Measurements from ENCODE around the gene IQSEC3.

Gene IQSEC3

DNA sequence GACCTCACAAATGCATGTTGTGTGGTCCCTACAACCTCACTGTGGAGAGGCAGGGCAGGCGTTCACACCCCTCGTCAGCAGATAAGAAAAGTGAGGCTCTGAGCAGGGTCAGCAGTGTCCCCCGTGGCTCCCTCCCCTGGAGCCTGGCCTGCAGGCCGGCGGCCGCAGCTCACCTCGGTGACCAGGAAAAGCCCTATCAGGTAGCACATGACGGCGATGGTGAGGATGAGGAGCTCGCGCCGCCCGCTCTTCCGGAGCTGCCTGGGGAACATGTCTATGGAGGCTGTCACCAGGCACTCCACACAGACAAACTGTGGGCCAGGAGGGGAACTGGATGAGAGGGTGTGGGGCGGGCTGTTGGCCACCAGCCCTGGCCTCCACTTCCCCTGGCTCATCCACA lies 129.4 kb downstream of the IQSEC3 start:
- no peak for DNase-seq

DNA sequence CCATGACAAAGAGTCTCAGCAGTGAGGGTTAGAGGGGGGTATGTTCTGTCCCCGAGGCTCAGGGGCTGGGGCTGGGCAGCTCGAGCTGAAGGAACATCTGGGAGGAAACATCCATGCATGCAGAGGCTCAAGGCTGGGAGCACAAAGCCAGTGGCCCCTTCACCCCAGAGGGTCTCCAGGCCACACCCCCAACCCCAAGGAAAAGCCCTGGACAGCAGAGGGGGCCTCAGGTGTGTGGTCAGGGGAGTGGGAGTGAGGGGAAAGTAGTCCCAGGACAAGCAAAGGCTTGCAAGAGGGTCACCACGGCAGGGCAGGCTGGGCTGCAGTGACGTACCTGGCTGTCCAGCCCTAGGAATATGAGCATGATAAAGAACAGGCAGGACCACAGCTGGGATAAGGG lies 129.9 kb downstream of the IQSEC3 start:
- DNase-seq, result no peak

DNA sequence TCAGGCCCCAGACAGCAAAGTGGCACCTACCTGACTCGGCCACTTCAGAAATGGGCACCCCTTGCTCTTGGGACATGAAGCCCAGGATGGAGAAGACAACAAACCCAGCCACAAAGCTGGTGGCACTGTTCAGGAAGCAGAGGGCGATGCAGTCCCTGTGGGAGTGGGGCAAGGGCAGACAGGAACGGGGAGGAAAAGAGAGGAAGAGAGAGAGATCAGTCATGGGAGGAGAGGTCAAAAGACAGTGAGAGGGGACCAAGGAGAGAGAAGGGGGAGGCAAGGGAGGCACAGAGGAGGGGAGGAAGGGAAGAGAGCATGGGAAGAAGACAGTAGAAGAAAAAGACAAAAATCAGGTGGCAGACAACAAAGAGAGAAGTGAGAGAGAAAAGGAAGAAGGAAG lies 130.8 kb downstream of the IQSEC3 start:
- no peak for DNase-seq

DNA sequence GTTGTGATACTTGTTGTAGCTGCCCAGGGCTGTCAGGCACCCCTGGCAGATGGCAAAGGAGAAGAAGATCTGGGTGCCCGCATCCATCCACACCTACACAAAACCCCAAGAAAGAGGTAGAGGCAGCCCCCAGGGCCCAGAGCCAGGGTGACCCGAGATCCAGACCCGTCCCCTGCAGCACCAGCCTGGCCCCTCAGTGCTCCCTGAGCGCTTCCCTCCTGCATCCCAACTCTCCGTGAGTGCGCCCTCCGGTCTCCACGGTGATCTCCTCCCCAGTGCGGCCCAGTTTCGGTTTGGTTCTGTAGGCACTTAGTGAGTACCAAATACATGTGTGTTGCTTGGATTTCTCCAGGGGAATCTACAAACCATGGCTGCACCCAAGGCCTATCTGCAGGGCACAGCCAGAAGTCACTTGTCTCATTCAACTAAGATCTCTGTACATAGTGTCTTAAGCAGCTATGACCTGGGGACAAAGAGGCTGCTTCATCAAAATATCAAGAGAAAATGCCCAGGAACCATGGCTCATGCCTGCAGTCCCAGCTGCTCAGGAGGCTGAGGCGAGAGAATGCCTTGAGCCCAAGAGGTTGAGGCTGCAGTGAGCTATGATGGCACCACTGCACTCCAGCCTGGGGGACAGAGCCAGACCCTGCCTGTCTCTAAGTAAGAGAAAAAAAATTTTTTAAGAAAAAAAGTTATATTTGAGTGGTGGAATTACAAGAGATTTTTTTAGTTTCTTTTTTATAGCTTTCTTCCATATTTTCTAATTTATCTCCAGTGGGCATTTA lies 131.5 kb downstream of the IQSEC3 start:
- no peak for DNase-seq

DNA sequence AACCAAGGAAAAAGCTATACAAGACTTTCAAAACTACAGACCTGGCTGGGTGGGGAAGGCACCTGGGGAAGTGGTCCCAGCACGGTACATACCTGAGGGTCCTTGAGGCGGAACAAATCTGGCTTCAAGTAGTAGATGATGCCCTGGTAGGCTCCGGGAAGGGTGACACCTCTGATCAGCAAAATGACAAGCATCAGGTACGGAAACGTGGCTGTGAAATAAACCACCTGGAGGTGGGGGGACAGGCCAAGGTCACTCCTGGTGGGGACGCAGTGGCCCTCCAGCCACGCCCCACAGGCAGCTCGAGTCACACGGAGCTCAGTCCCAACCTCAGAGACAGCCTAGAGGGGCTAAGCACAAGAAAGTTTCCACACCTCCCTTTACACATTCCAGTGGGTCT lies 132.1 kb downstream of the IQSEC3 start:
- DNase-seq, result peak in 1 of 56 donors; percentile 16

DNA sequence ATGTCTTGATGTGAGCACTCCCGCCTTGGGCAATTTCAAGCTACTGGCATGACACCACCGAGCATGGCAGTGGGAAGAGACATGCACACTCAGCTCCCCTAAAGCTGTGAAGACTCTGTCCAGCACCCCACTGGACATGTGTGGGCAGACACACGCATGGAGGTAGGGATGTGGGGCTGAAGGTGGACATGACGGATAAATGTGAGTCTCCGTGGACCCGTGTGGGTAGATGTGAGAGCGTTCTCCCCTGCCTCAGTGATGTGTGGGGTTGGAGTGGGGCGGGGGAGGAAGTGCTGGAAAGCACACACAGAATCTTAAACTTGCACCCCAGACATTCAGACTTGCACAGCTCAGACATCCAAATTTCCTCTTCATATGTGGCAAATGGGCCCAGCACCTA lies 134.8 kb downstream of the IQSEC3 start:
- DNase-seq, result no peak

DNA sequence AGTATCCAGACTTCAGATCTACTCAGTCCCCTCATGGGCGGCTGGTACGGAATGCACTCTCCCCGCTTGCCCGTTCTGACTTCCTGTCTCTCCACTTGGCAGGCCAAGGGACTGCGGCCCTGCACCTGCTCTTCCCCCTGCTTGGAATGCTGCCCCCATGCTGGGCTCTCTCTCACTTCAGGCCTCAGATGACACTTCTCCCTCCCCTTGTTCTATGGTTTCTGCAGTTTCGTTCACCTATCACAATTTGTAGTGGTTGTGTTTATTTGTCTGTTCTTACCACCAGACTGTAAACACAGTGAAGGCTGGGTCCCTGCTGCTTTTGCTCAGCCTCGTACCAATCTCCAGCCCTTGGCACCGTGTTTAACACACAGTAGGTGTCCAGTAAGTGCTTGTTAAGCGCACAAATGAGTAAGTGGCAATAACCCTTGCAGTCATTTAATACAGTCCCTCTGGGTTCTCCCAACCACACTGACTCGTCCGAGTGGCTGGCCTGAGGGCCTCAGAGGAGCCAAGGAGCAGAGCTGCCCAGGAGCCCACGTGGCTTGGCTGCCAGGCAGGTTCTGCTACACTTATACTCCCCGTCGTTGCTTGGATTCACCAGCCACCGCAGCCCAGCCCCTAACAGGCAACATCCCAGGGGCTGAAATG lies 135.6 kb downstream of the IQSEC3 start:
- DNase-seq, result peak in 7 of 56 donors; percentile 12 to 43 (median 18)

DNA sequence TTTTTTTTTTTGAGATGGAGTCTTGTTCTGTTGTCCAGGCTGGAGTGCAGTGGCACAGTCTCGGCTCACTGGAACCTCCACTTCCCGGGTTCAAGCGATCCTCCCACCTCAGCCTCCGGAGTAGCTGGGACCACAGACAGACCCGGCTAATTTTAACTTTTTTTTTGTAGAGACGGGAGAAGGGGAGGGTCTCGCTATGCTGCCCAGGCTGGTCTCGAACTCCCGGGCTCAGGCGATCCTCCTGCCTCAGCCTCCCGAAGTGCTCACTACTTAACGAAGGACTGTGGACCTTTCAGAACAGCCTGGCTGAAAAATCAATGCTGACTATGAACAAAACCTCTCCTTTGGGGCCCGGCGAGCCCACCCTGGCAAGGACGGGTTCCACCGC lies 136.5 kb downstream of the IQSEC3 start:
- no peak for DNase-seq

DNA sequence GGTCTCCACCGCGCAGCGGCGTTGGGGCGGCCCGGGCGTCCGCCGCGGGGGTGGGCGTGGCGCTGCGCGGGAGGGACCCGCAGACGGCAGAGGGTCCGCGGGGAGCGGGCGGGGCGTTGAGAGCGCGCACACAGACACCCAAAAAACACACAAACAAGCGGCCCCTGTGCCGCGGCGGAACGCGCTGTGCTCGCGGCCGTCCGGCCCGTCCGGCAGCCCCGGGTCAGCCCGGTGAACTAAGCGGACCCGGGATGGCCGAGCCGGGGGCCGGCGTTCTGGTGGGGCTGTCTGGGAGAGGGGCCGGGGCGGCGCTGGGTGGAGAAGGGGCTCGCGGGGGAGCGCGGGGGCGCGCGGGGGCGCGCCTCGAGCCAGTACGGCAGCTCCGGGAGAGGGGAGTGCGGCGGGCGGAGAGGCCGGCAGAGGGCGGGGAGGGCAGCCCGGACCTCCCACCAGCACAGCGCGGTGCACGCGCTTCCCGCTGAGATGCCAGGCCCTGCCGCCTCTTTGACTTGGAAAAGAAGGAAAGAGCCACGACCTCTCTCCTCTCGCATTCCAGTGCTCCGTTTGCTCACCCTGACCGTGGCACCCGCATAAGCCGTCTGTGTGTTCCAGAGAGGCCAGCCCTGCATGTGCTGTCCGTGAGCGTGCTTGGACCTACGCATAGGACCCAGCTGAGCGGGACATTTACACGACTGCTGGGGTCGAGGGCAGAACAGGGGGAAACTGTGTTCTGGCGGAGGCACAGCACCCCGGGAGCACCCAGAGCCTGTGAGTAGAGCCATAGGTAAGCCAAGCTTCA lies 137.1 kb downstream of the IQSEC3 start:
- DNase-seq, result peak in 35 of 56 donors; percentile 15 to 76 (median 40)

DNA sequence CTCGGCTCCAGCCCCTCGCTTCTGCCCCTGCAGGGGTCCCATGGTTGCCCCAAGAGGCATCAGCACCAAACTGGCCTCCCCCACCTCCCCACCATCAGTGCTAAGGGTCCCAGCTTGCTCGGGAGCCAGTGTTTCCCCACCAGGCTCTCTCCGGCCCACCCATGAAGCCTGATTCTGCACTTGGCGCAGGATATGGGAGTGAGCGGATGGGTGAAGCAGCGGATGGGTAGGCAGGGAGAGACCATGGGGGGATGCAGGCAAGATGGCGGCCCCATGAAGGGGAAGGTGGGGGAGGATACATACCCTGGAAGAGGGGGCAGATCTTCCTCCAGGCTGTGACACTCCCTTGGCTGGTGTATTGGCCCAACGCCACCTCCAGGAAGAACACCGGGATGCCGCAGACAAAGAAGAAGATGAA lies 137.7 kb downstream of the IQSEC3 start:
- DNase-seq, result peak in 1 of 56 donors; percentile 8

DNA sequence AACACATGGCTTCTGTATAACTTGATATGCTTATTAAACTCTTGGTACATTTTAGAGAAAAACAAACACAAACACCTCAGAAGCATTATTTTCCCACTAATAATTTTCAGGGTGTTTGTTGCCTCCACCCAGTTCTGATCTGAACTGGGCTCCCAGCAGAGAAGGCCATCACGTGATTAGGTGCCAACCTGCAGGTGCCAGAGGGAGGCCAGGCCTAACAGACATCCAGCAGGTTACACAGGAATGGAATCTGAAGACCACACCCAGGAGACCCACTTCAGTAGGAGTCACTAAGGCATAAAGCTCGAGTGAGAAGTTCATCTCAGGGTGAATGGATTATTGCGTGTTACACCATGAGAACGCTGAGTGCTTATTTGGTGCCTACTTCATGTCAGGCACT lies 138.5 kb downstream of the IQSEC3 start:
- DNase-seq, result no peak

DNA sequence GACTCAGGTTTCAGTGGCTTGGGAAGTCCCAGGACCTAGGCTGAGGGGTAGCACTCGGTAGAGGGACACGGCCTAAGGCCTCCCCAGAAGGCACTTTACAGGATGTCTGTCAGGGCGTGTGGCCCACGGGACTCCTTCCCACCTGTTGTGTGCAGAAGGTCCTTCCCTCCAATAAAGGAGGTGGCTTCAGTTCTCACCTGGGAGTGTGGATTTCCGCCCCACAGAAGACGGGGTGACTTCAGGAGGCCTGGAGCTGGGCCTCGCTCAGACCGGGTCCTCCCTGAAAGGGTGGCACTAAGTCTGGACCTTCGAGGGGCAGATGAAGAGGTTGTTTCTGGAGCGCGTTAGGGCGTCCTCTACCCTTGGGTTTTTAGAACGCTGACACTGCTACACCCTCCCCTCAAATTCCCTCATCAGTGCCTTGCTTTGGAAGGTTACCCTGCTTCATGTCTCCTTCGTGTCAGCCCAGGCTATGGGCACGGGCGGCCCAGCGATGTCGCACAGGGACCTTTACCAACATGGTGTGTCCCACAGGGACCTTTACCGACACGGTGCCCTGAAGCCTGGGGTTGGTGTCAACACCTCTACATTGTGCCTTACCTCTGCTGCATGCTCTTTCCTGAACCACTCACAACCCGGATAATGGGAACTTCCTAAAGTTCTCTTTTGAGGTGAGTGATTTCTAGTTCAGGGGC lies 140.3 kb downstream of the IQSEC3 start:
- DNase-seq, result no peak

DNA sequence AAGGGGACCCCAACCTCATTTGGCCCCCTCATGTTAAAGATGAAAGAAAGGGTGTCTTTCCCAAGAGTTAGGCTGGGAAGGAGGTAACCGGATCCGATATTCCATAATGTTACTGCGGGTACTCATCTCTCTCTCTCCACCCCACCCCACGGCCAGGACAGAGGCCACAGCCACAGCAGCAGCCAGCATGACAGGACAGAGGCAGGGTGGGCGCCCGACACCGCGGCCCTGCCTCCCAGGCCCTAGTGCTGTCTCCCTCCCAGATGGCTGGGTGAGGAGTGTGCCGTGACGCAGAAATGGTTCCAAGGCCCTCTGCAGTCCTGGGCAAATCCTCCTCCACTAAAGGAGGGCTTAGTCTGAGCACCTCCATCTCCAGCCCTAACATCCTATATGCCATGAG lies 141.2 kb downstream of the IQSEC3 start:
- DNase-seq, result no peak

DNA sequence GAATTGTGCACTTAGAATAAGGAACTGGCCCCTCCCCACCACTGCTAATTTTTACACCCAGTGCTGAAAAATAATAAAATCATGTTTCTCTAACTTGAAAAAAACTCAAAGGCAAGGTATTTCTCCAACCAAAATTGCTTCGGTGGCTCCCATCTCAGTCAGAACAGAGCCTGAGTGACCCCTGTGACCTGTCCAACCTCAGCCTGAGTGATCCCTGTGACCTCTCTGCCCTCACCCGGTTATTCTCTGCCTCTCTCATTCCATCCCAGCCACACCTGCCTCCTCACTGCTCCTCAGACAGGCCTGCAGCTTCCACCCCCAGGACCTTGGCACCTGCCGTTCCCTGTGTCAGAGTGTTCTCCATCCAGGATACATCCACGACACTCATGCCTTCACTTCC lies 142.2 kb downstream of the IQSEC3 start:
- DNase-seq, result no peak

DNA sequence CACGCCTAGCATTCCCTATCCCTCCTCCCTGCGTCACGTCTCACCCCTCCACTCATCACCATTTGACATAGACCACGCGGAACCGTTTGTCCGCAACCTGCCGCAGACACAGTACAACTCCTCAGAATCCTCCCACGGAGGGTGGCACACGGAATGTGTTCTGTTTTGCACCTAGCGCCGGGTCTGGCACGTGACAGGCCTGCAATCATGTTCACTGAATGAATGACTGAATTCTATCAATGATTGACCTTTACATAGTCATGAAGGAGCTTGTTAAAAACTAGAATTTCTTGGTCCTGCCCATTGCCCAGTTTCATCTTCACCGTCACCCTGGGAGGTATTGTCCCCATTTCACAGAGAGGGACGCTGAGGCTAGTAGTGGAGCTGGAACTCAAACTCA lies 142.7 kb downstream of the IQSEC3 start:
- DNase-seq, result no peak

DNA sequence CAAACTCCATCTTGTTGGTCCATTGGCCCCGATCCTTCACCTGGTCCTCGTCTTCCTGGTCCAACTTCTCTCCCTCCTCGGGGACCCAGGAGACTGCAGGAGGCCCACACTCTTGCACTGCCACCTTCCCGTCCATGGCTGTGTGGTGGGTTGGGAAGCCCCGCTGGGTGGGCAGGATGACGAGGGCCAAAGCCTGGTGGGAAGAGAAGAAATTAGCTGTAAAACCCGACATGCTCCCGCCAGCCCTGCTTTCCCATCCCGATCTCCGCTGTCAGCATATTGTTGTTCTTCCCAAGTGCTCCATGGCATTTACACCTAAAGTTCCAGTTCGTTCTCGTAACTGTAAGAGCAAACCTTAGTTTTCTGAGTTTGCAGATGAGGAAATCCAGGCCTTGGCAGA lies 143.3 kb downstream of the IQSEC3 start:
- DNase-seq, result no peak

DNA sequence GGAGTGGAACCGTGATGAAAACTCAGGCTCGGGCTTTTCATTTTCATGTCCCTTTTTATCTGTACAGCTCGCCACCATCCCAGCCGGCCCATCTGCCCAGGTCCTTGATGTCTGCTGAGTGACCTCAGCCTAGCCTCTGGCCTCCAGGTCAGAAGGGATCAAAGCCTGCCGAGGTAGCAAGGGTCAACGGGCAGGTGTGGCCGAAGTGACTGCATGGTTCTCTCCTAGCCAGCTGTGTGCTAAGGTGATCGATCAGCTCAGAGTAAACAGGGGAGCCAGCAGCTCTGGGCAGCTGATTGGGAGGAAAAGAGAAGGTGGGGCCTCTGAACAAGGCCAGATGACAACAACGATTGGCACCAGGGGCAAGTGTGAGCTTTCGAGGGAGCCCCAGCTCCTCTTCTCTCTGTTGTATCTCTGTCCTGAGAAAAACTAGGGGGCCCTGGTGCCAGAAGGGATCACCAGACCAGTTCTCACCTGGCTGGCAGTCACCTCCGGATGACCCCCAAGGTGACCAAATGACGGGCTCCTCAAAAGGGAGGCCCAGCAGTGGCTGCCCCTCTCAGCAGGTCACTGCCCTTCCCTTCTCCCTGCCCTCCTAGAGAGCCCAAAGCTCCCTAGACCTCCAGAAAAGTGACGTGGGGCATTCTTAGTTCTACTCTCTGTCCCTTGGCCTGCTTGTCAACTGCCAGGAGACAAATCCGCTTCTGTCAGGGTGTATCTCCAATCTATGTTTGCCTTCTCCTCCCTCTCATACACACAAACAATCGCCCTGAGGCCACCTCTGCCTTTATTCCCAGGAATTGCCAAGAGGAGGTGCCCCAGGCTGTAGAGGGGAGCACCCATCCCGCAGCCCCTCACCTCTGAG lies 143.9 kb downstream of the IQSEC3 start:
- DNase-seq, result no peak

DNA sequence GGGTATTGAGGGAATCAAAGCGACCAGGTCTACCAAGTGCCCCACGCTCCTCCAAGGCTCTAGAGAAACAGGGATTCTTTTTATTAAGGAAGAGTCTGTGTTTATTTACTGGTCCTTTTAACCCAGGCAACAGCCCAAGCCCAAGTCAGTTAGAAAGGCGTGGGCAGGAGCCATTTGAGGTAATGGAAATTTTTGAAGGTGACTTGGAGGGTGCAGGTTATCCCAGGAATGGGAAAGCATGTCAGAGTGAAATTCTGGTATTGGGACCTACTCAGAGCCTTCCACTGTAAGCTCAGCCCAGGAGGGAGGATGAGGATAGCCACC lies 144.5 kb downstream of the IQSEC3 start:
- DNase-seq, result no peak

DNA sequence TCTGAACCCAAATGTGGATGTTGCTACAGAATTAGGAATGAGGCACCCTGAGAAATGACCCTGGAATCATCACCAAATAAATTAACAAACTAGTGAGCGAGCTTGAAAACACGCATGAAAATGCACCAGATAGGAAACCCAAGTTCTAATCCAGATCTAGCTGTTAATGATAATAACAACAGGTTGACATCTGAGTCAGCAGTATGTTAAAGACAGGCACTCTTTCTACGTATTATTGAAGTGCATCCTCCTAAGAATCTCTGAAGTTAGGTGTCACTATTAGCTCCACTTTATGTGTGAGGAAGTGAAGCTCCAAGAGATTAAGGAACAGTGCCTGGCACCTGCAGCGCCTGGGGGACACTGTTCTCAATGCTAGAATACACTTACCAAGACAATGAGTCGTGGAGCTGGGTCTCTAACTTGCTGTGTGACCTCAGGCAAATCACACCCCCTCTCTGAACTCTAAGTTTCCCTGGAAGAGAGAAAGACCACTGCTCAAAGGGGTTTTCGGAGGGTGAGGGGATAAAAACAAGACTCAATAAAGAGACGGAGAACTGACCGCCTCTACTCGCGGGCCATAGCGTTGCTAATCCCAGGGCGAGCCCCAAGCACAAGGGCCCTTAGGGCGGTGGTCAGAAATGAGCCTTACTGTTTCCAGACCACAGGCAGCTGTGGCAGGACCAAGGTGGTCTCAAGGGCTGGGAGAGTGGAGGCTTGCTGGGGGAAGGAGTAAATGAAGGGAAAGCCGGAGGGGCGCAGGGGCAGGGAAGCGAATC lies 145.3 kb downstream of the IQSEC3 start:
- no peak for DNase-seq

DNA sequence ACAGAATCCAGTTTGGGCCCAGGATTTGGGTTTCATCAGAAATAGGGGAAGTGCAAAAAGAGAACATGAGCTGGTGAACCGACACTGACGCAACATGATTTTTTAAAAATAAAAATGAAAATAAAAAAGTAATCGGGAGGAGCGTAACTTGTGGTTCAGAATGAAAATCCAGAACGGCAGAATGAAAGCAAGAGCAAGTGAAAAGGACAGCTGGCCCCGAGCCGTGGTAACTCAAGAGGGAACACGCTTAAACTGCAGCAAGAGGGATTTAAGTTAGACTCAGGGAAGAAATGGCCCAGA lies 145.8 kb downstream of the IQSEC3 start:
- DNase-seq, result no peak

Data from amygdala (tissue), 56 donors.